SJSA1 (cell line): ENCODE results near the gene ANO5. TPM values are rescaled to one million over a fixed set of nuclear protein-coding genes. Genes with fewer than 3 reads are reported as not detected.
A peak's percentile ranks its signal among the peaks of the same experiment; 100 is the strongest.
"Not testable (repeated sequence)": the region's sequence is repeated elsewhere in the genome, so short reads cannot be mapped to it uniquely, and the experiment has no call there.

ENCODE experiments used
- DNase-seq, 2 experiments: peaks; one replicate each; pipeline ENCODE4 v3.0.0-alpha.2; 2015 to 2020; ENCODE audit warnings: low spot score in 2 of 2, low read depth in 1 of 2
- H3K27ac ChIP-seq: fragments of 250-450 bp; sonication (Bioruptor Pico); 2 replicates; pipeline ENCODE4 v1.5.1; 2020; ENCODE audit warnings: mild to moderate bottlenecking, moderate library complexity
- H3K27me3 ChIP-seq: fragments of 250-450 bp; sonication (Bioruptor Pico); replicated peaks from 2 replicates; pipeline ENCODE4 v1.5.1; 2020; ENCODE audit warnings: mild to moderate bottlenecking, moderate library complexity
- H3K36me3 ChIP-seq: fragments of 250-450 bp; sonication (Bioruptor Pico); 2 replicates; pipeline ENCODE4 v1.5.1; 2020; ENCODE audit warnings: mild to moderate bottlenecking
- H3K4me1 ChIP-seq: fragments of 250-450 bp; sonication (Bioruptor Pico); replicated peaks from 2 replicates; pipeline ENCODE4 v1.6.1; 2021; ENCODE audit warnings: mild to moderate bottlenecking
- H3K4me3 ChIP-seq: fragments of 250-450 bp; sonication (Bioruptor Pico); 2 replicates; pipeline ENCODE4 v1.5.1; 2020; ENCODE audit warnings: mild to moderate bottlenecking
- H3K9me3 ChIP-seq: fragments of 250-450 bp; sonication (Bioruptor Pico); replicated peaks from 2 replicates; pipeline ENCODE4 v1.5.1; 2020; ENCODE audit warnings: mild to moderate bottlenecking
- total RNA-seq: library from RNA; depleted of rRNA; stranded (reverse); fragments of >200 nt; shearing (Covaris generic); gene quantifications from 2 replicates; pipeline ENCODE4 v1.2.3, GENCODE V29; 2014

ANO5 gene
- total RNA-seq, 1 experiment from 2014 or later, result not detected

- Histone ChIP-seq H3K27ac (no peak overlapping the region), H3K4me3 (no peak overlapping the region), H3K36me3 (no peaks in the 10 kb centered on the region), H3K4me1 (no peaks in the 10 kb centered on the region), H3K27me3 (no peaks in the 10 kb centered on the region), H3K9me3 (no peaks in the 10 kb centered on the region)
- no peak for DNase-seq
These were observed 41.9 kb downstream of the ANO5 start for GRCh38 chr11:22234743-22235142.

- H3K9me3 ChIP-seq, result no peaks in the 10 kb centered on the region
- peak in 1 of 2 experiments; percentile 4 for DNase-seq
- no peaks in the 10 kb centered on the region for H3K36me3 ChIP-seq
- H3K27me3 ChIP-seq, result no peaks in the 10 kb centered on the region
- H3K4me3 ChIP-seq, result no peak overlapping the region
- no peaks in the 10 kb centered on the region for H3K4me1 ChIP-seq
- no peak overlapping the region for H3K27ac ChIP-seq
These were observed 52.2 kb downstream of the ANO5 start for GRCh38 chr11:22244986-22245592.

GRCh38 chr11:22246992-22247391 lies 54.1 kb downstream of the ANO5 start:
- Histone ChIP-seq H3K4me3 (no peak overlapping the region), H3K9me3 (no peaks in the 10 kb centered on the region), H3K27ac (no peak overlapping the region), H3K4me1 (no peaks in the 10 kb centered on the region), H3K27me3 (no peaks in the 10 kb centered on the region), H3K36me3 (no peaks in the 10 kb centered on the region)
- no peak for DNase-seq

- Histone ChIP-seq H3K27ac (no peak overlapping the region), H3K27me3 (no peaks in the 10 kb centered on the region), H3K4me3 (no peak overlapping the region), H3K4me1 (no peaks in the 10 kb centered on the region), H3K36me3 (no peaks in the 10 kb centered on the region), H3K9me3 (no peaks in the 10 kb centered on the region)
- DNase-seq, result no peak
These were observed 57.0 kb downstream of the ANO5 start for GRCh38 chr11:22249871-22250270.

- DNase-seq, result no peak
- Histone ChIP-seq H3K36me3 (no peaks in the 10 kb centered on the region), H3K4me1 (no peaks in the 10 kb centered on the region), H3K9me3 (no peaks in the 10 kb centered on the region), H3K27me3 (no peaks in the 10 kb centered on the region), H3K27ac (no peak overlapping the region), H3K4me3 (no peak overlapping the region)
These were observed 64.0 kb downstream of the ANO5 start for GRCh38 chr11:22256876-22257275.

- H3K9me3 ChIP-seq, result no peaks in the 10 kb centered on the region
- no peak overlapping the region for H3K27ac ChIP-seq
- no peaks in the 10 kb centered on the region for H3K36me3 ChIP-seq
- H3K4me1 ChIP-seq, result no peaks in the 10 kb centered on the region
- no peaks in the 10 kb centered on the region for H3K27me3 ChIP-seq
- no peak for DNase-seq
- H3K4me3 ChIP-seq, result no peak overlapping the region
These were observed 70.7 kb downstream of the ANO5 start for GRCh38 chr11:22263613-22264012.

GRCh38 chr11:22268983-22269624 lies 76.2 kb downstream of the ANO5 start:
- DNase-seq, H3K9me3 ChIP-seq, H3K4me1 ChIP-seq, H3K27ac ChIP-seq, H3K4me3 ChIP-seq, H3K36me3 ChIP-seq, H3K27me3 ChIP-seq: not testable (repeated sequence)

GRCh38 chr11:22273781-22274180 lies 80.9 kb downstream of the ANO5 start:
- no peak for DNase-seq
- Histone ChIP-seq H3K27me3 (no peaks in the 10 kb centered on the region), H3K4me1 (no peaks in the 10 kb centered on the region)

GRCh38 chr11:22275600-22275999 lies 82.7 kb downstream of the ANO5 start:
- DNase-seq, result no peak
- H3K4me1 ChIP-seq, result no peaks in the 10 kb centered on the region
- no peaks in the 10 kb centered on the region for H3K27me3 ChIP-seq
- no peak overlapping the region for H3K27ac ChIP-seq
- H3K36me3 ChIP-seq, result no peaks in the 10 kb centered on the region
- no peak overlapping the region for H3K4me3 ChIP-seq
- no peaks in the 10 kb centered on the region for H3K9me3 ChIP-seq

More at GRCh38 chr11:22273781-22274180, 80.9 kb downstream of the ANO5 start:
- Histone ChIP-seq H3K27ac (no peak overlapping the region), H3K9me3 (no peaks in the 10 kb centered on the region), H3K4me3 (no peak overlapping the region), H3K36me3 (no peaks in the 10 kb centered on the region)

- Histone ChIP-seq H3K4me3 (no peak overlapping the region), H3K36me3 (no peaks in the 10 kb centered on the region), H3K27me3 (no peaks in the 10 kb centered on the region), H3K27ac (no peak overlapping the region), H3K9me3 (no peaks in the 10 kb centered on the region), H3K4me1 (no peaks in the 10 kb centered on the region)
- DNase-seq, result no peak
These were observed 83.7 kb downstream of the ANO5 start for GRCh38 chr11:22276535-22276934.

- not testable (repeated sequence) for H3K9me3 ChIP-seq, H3K36me3 ChIP-seq, H3K4me1 ChIP-seq, H3K4me3 ChIP-seq, DNase-seq, H3K27me3 ChIP-seq, H3K27ac ChIP-seq
These were observed 92.1 kb downstream of the ANO5 start for GRCh38 chr11:22284991-22285390.

GRCh38 chr11:22302368-22302767 lies 109.5 kb downstream of the ANO5 start:
- no peak overlapping the region for H3K4me3 ChIP-seq
- no peaks in the 10 kb centered on the region for H3K4me1 ChIP-seq
- H3K36me3 ChIP-seq, result no peaks in the 10 kb centered on the region
- H3K9me3 ChIP-seq, result no peaks in the 10 kb centered on the region
- DNase-seq, result no peak
- H3K27ac ChIP-seq, result no peak overlapping the region
- H3K27me3 ChIP-seq, result no peaks in the 10 kb centered on the region

- Histone ChIP-seq H3K36me3 (no peaks in the 10 kb centered on the region), H3K9me3 (no peaks in the 10 kb centered on the region), H3K4me3 (no peak overlapping the region), H3K27me3 (no peaks in the 10 kb centered on the region), H3K27ac (no peak overlapping the region), H3K4me1 (no peaks in the 10 kb centered on the region)
- DNase-seq, result peak in 1 of 2 experiments; percentile 5
These were observed 111.6 kb downstream of the ANO5 start for GRCh38 chr11:22304337-22304961.

- no peaks in the 10 kb centered on the region for H3K4me1 ChIP-seq
- no peaks in the 10 kb centered on the region for H3K27me3 ChIP-seq
- H3K9me3 ChIP-seq, result no peaks in the 10 kb centered on the region
- H3K4me3 ChIP-seq, result no peak overlapping the region
- no peak for DNase-seq
- H3K27ac ChIP-seq, result no peak overlapping the region
- H3K36me3 ChIP-seq, result no peaks in the 10 kb centered on the region
These were observed 124.8 kb downstream of the ANO5 start for GRCh38 chr11:22317656-22318055.
